Calu3 (cell line): Measurements from ENCODE around the gene ABHD17C. TPM values are rescaled to one million over a fixed set of nuclear protein-coding genes. Genes with fewer than 3 reads are reported as not detected.

Experiments used
- BruUV-seq: library from RNA; stranded (reverse); fragments of 400-500 nt; replicated peaks from 2 replicates; lab custom pipeline; 2021; lab: Mats Ljungman, UMichigan
- CTCF ChIA-PET: fragments of 300-600 bp; sonication (Branson Sonifier 250); formaldehyde crosslinking; loops from one replicate; lab custom pipeline; 2022; ENCODE audit warnings: antibody characterized with exemption; lab: Charles Lee
- DNase-seq: peaks from one replicate; pipeline ENCODE4 v3.0.0; 2022
- H3K27ac Mint-ChIP-seq: one replicate; pipeline ENCODE4 v1.8.0; 2022; ENCODE audit warnings: mixed read lengths; ENCODE audit not compliant: unreplicated experiment
- H3K27me3 Mint-ChIP-seq: one replicate; pipeline ENCODE4 v1.8.0; 2022; ENCODE audit warnings: mixed read lengths; ENCODE audit not compliant: unreplicated experiment
- H3K36me3 Mint-ChIP-seq: one replicate; pipeline ENCODE4 v1.8.0; 2022; ENCODE audit warnings: mild to moderate bottlenecking, moderate library complexity, mixed read lengths; ENCODE audit not compliant: insufficient read depth, unreplicated experiment
- H3K4me1 Mint-ChIP-seq: one replicate; pipeline ENCODE4 v1.8.0; 2022; ENCODE audit warnings: mild to moderate bottlenecking, low read depth, mixed read lengths; ENCODE audit not compliant: unreplicated experiment
- H3K4me3 Mint-ChIP-seq: one replicate; pipeline ENCODE4 v1.8.0; 2022; ENCODE audit warnings: mild to moderate bottlenecking, low read depth, moderate library complexity, mixed read lengths; ENCODE audit not compliant: unreplicated experiment
- H3K9me3 Mint-ChIP-seq: one replicate; pipeline ENCODE4 v1.8.0; 2022; ENCODE audit warnings: low read depth, mixed read lengths; ENCODE audit not compliant: unreplicated experiment
- CTCF ChIP-seq: fragments of 200-600 bp; IDR thresholded peaks from one replicate; pipeline ENCODE4 v1.8.0; 2022; ENCODE audit warnings: antibody characterized with exemption; ENCODE audit not compliant: unreplicated experiment
- intact Hi-C: fragments of 100-400 bp; cut with micrococcal nuclease; formaldehyde crosslinking; loops from one replicate; pipeline ENCODE4 v1.10.0; 2022; ENCODE audit not compliant: unreplicated experiment
- total RNA-seq: library from RNA; stranded (reverse); gene quantifications from 2 replicates; pipeline ENCODE4 v1.2.3, GENCODE V29; 2022

ABHD17C gene
- total RNA-seq, 1 experiment from 2014 or later: 69.7 TPM

DNA sequence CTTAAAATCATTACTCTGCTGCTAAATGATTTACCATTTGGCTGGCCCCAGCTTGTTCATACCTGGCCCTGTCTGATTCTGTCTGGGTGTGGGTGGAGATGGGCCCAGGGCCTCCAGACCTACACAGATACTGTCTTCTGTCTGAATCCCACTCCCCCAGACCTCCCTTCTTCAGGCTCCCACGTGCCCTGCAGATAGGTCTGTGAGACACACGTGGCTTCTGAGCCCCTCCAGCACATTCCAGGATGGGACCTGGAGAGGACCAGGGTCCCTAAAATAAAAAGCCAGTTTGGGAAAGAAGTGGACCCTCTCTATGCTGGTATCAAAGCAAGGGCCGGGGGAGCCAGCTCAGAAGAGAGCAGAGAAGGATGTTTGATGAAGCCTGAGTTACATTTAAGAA is 69.4 kb downstream of the ABHD17C start:
- no peak for TF ChIP-seq CTCF
- H3K9me3 Mint-ChIP-seq: no peaks in the 10 kb centered on the region
- no TSS peak for BruUV-seq
- CTCF ChIA-PET: interaction anchor here (0.5 kb wide), 1 partner anchor 191 kb away, joined by 6 read pairs; no protein-coding TSS in a partner anchor
- H3K4me3 Mint-ChIP-seq: no peak overlapping the region
- H3K27me3 Mint-ChIP-seq: no peaks in the 10 kb centered on the region
- no peak for DNase-seq
- H3K4me1 Mint-ChIP-seq: peaks cover 12% of the 10 kb centered on the region
- peaks cover 8% of the 10 kb centered on the region for H3K36me3 Mint-ChIP-seq
- no peak overlapping the region for H3K27ac Mint-ChIP-seq
- intact Hi-C loops: no loop called here

DNA sequence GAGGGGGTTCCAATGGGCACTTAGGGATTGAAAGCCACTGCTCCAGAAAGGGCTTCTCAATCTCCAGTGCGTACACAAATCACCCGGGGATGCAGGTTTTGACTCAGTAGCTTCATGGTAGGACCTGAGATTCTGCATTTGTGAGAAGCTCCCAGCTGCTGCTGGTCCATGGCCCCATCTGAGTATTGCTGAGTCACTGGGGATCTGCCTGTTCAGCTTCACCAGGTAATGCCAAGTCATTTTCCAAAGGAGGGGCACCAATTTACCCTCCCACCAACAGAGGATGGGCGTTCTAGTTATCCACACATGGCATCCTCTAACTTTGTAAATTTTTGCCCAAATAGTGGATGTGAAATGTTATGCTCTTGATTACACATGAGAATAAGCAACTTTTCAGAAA is 71.2 kb downstream of the ABHD17C start:
- no TSS peak for BruUV-seq
- H3K9me3 Mint-ChIP-seq: no peaks in the 10 kb centered on the region
- H3K27me3 Mint-ChIP-seq: no peaks in the 10 kb centered on the region
- peaks cover 8% of the 10 kb centered on the region for H3K36me3 Mint-ChIP-seq
- no peak overlapping the region for H3K4me3 Mint-ChIP-seq
- CTCF ChIA-PET: no interaction called here
- intact Hi-C loops: no loop called here
- no peak overlapping the region for H3K27ac Mint-ChIP-seq
- no peak for TF ChIP-seq CTCF
- peaks cover 15% of the 10 kb centered on the region for H3K4me1 Mint-ChIP-seq
- DNase-seq: no peak

DNA sequence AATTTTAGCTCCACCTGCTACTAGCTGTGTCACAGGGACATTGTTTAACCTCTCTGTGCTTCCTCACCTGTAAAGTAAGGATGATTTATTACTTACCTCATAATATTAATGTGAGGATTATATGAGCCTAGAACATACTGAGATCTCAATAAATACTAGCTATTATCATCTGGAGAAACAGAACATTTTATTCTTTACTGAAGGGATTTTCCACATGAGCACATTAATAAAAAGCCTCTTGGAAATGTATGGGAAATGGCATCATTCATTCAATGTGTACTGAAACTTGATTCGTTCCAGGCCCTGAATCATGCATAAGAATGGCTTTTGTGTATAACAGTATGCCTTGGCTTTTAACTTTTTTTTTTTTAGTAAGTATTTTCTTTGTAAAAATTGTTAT is 73.0 kb downstream of the ABHD17C start:
- H3K36me3 Mint-ChIP-seq: no peaks in the 10 kb centered on the region
- H3K4me1 Mint-ChIP-seq: peaks cover 15% of the 10 kb centered on the region
- intact Hi-C loops: no loop called here
- BruUV-seq: no TSS peak
- H3K4me3 Mint-ChIP-seq: no peak overlapping the region
- no peak for DNase-seq
- no peaks in the 10 kb centered on the region for H3K9me3 Mint-ChIP-seq
- no peak overlapping the region for H3K27ac Mint-ChIP-seq
- no peaks in the 10 kb centered on the region for H3K27me3 Mint-ChIP-seq
- CTCF ChIA-PET: interaction anchor here (0.6 to 1.1 kb wide), 3 partner anchors 97 to 200 kb away, joined by 3 read pairs; no protein-coding TSS in a partner anchor
- TF ChIP-seq CTCF: no peak

- Mint-ChIP-seq H3K9me3 (no peaks in the 10 kb centered on the region), H3K4me3 (no peak overlapping the region), H3K27ac (no peak overlapping the region), H3K4me1 (peaks cover 15% of the 10 kb centered on the region), H3K27me3 (no peaks in the 10 kb centered on the region), H3K36me3 (no peaks in the 10 kb centered on the region)
- BruUV-seq: no TSS peak
- intact Hi-C loops: no loop called here
- DNase-seq: no peak
- CTCF ChIA-PET: no interaction called here
- no peak for TF ChIP-seq CTCF
These were observed 74.2 kb downstream of the ABHD17C start for GRCh38 chr15:80769153-80769828.
